HG02884 (cell line): ENCODE data around the gene TJP1.
"Not testable (repeated sequence)": the region's sequence is repeated elsewhere in the genome, so short reads cannot be mapped to it uniquely, and the experiment has no call there.

Experiments used
- ATAC-seq: cut with Tn5 transposase; IDR thresholded peaks from one replicate; pipeline ENCODE4 v1.9.1; 2021; ENCODE audit warnings: mild to moderate bottlenecking, moderate library complexity; ENCODE audit not compliant: unreplicated experiment

TJP1 gene

GRCh38 chr15:29670266-29670665, 152.0 kb downstream of the TJP1 start:
- no peak for ATAC-seq

- ATAC-seq = no peak
Measured at GRCh38 chr15:29669823-29670222, 152.4 kb downstream of the TJP1 start.

- ATAC-seq = no peak
Measured at GRCh38 chr15:29668120-29668602, 154.1 kb downstream of the TJP1 start.

- ATAC-seq = no peak
Measured at GRCh38 chr15:29666241-29666640, 156.0 kb downstream of the TJP1 start.

GRCh38 chr15:29665444-29666003, 156.7 kb downstream of the TJP1 start:
- no peak for ATAC-seq

DNA sequence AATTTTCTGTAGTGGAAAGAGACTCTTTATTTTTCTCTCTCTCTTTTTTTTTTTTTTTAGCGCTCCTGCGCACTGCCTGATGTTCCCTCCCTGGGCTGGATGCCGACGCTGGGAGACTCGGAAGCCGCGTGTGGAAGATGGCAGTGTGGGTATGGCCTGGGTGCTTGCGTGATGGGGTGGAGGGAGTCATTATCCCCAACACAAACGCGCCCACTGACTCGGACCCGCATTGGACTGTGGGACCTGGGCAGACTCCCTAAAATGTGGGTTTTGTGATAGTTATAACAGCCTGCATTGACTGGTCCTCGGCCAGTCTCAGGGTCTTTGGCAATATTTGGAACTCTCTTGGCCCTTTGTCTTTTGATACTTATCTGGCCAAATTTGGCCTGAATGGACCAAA, 157.9 kb downstream of the TJP1 start:
- ATAC-seq = no peak

GRCh38 chr15:29657476-29657817, 164.8 kb downstream of the TJP1 start:
- not testable (repeated sequence) for ATAC-seq

- ATAC-seq = no peak
Measured at GRCh38 chr15:29656636-29657475, 165.4 kb downstream of the TJP1 start.

- no peak for ATAC-seq
Measured at GRCh38 chr15:29652595-29652994, 169.7 kb downstream of the TJP1 start.

- ATAC-seq = no peak
Measured at GRCh38 chr15:29651476-29652233, 170.6 kb downstream of the TJP1 start.
